K562 (cell line): Measurements from ENCODE around the gene LRP10. TPM values are rescaled to one million over a fixed set of nuclear protein-coding genes. Genes with fewer than 3 reads are reported as not detected.

Source experiments
- ATAC-seq: fragments of 200-7000 bp; cut with Tn5 transposase; 3 replicates; pipeline ENCODE4 v1.9.1; 2020; ENCODE audit warnings: moderate library complexity
- BruUV-seq: library from RNA; stranded (reverse); fragments of 400-500 nt; replicated peaks from 2 replicates; lab custom pipeline; 2021; lab: Mats Ljungman, UMichigan
- CTCF ChIA-PET: fragments of 300-600 bp; formaldehyde crosslinking; extraction: SDS; loops from one replicate; lab custom pipeline; 2021; ENCODE audit warnings: low intra/inter-chr PET ratio; lab: Yijun Ruan, JAX
- POLR2A ChIA-PET: fragments of 300-600, 350-650 bp; sonication (Branson Sonifier 250); formaldehyde crosslinking; extraction: SDS; loops from one replicate; lab custom pipeline; 2021; ENCODE audit warnings: antibody characterized with exemption, inconsistent platforms; lab: Yijun Ruan, JAX
- DNase-seq, 4 experiments: peaks; one replicate each; pipeline versions ENCODE4 v3.0.0 to v3.0.0-alpha.2; 2011 to 2018; ENCODE audit warnings: low spot score in 3 of 4, mixed read lengths in 3 of 4; ENCODE audit errors: extremely low read depth in 1 of 4
- FAIRE-seq: peaks from 2 replicates; lab custom pipeline; 2011; peaks lifted over from hg19 to GRCh38; lab: Jason Lieb, UNC
- H2AFZ ChIP-seq: 2 replicates; pipeline ENCODE4 v1.6.0; 2011; ENCODE audit warnings: low read depth, low read length, control low read depth, inconsistent platforms
- H3K27ac ChIP-seq: fragments of 200-600 bp; 3 replicates; pipeline ENCODE4 v1.8.0; 2011; ENCODE audit warnings: low read depth, mild to moderate bottlenecking, control low read depth, inconsistent platforms, low read length, moderate library complexity, mixed read lengths; ENCODE audit errors: extremely low read depth
- H3K27me3 ChIP-seq, 2 experiments: fragments of 300-600 bp in 1 of 2; 2 replicates in 1 of 2; 3 replicates in 1 of 2; pipeline versions ENCODE4 v1.6.0 to v1.8.0; 2011; ENCODE audit warnings: inconsistent platforms in 2 of 2, low read length in 2 of 2, mild to moderate bottlenecking in 1 of 2, mixed read lengths in 1 of 2, moderate library complexity in 1 of 2; ENCODE audit not compliant: control insufficient read depth in 2 of 2, insufficient read depth in 2 of 2
- H3K36me3 ChIP-seq: fragments of 300-600 bp; 3 replicates; pipeline ENCODE4 v1.8.0; 2011; ENCODE audit warnings: mild to moderate bottlenecking, low read length, inconsistent platforms; ENCODE audit not compliant: control insufficient read depth, insufficient read depth
- H3K4me1 ChIP-seq, 2 experiments: fragments of 200-600 bp in 1 of 2; replicated peaks in 1 of 2; 2 replicates in 1 of 2; 3 replicates in 1 of 2; pipeline versions ENCODE4 v1.5.1 to v1.8.0; 2011; ENCODE audit warnings: inconsistent platforms in 2 of 2, low read length in 2 of 2, mild to moderate bottlenecking in 1 of 2, mixed read lengths in 1 of 2, moderate library complexity in 1 of 2; ENCODE audit not compliant: control insufficient read depth in 2 of 2, insufficient read depth in 2 of 2
- H3K4me2 ChIP-seq: 2 replicates; pipeline ENCODE4 v1.6.1; 2011; ENCODE audit warnings: low read length, control low read depth, inconsistent platforms, mixed read lengths; ENCODE audit not compliant: insufficient read depth
- H3K4me3 ChIP-seq: fragments of 200-600 bp; sonication (generic), shearing (Covaris generic); 2 replicates; pipeline ENCODE4 v1.5.1; 2016; ENCODE audit warnings: control low read depth, inconsistent platforms
- H3K79me2 ChIP-seq: fragments of 200-600 bp; 3 replicates; pipeline ENCODE4 v1.8.0; 2011; ENCODE audit warnings: low read length, inconsistent platforms; ENCODE audit not compliant: control insufficient read depth, insufficient read depth
- H3K9ac ChIP-seq, 2 experiments: 2 replicates each; pipeline versions ENCODE4 v1.6.0 to v1.6.1; 2011; ENCODE audit warnings: low read depth in 2 of 2, low read length in 2 of 2, control low read depth in 1 of 2, inconsistent platforms in 1 of 2, mild to moderate bottlenecking in 1 of 2, mixed read lengths in 1 of 2; ENCODE audit not compliant: insufficient read depth in 1 of 2
- H3K9me1 ChIP-seq: one replicate; pipeline ENCODE4 v1.6.0; 2011; ENCODE audit warnings: inconsistent platforms, mild to moderate bottlenecking, low read length, moderate library complexity; ENCODE audit not compliant: control insufficient read depth, insufficient read depth
- H3K9me3 ChIP-seq: replicated peaks from 2 replicates; pipeline ENCODE4 v1.5.1; 2011; ENCODE audit warnings: low read depth, low read length, inconsistent platforms; ENCODE audit not compliant: control insufficient read depth, insufficient read depth
- H4K20me1 ChIP-seq: replicated peaks from 2 replicates; pipeline ENCODE4 v1.6.1; 2011; ENCODE audit warnings: low read length, inconsistent platforms, mixed read lengths; ENCODE audit not compliant: control insufficient read depth, insufficient read depth
- FOXJ3 ChIP-seq: sonication (generic); formaldehyde crosslinking; IDR thresholded peaks from 2 replicates; pipeline ENCODE4 v1.4.0; 2020; ENCODE audit warnings: mild to moderate bottlenecking, missing genetic modification reagents
- FOXP1 ChIP-seq: sonication (generic); formaldehyde crosslinking; IDR thresholded peaks from 2 replicates; pipeline ENCODE4 v1.8.0; 2022; ENCODE audit warnings: mild to moderate bottlenecking, missing genetic modification reagents
- GABPB2 ChIP-seq: fragments of 250-450 bp; sonication (Bioruptor Pico); conservative IDR thresholded peaks from 2 replicates; pipeline ENCODE4 v1.5.1; 2021; ENCODE audit warnings: mild to moderate bottlenecking
- MIER1 ChIP-seq: fragments of 450-650 bp; IDR thresholded peaks from 2 replicates; pipeline ENCODE4 v1.6.1; 2016; ENCODE audit warnings: antibody characterized with exemption, mild to moderate bottlenecking, low read depth
- NFIX ChIP-seq: fragments of 250-450 bp; sonication (Bioruptor Pico); IDR thresholded peaks from 2 replicates; pipeline ENCODE4 v1.4.0; 2020; ENCODE audit warnings: low read depth, mild to moderate bottlenecking, moderate library complexity
- POLR2G ChIP-seq: fragments of 200-400 bp; formaldehyde crosslinking; IDR thresholded peaks from 2 replicates; pipeline ENCODE4 v1.6.1; 2017; ENCODE audit warnings: low read depth, mild to moderate bottlenecking, antibody characterized with exemption, low read length, moderate library complexity
- RBM34 ChIP-seq: fragments of 200-400 bp; formaldehyde crosslinking; IDR thresholded peaks from 2 replicates; pipeline ENCODE4 v1.6.1; 2018; ENCODE audit warnings: low read length, borderline replicate concordance; ENCODE audit not compliant: insufficient read depth
- SMAD3 ChIP-seq: fragments of 450-650 bp; formaldehyde crosslinking; conservative IDR thresholded peaks from 2 replicates; pipeline ENCODE4 v1.4.0; 2020; ENCODE audit warnings: mild to moderate bottlenecking
- SP2 ChIP-seq: IDR thresholded peaks from 2 replicates; pipeline ENCODE4 v1.6.1; 2011; ENCODE audit warnings: mild to moderate bottlenecking, low read depth, low read length, moderate library complexity; ENCODE audit not compliant: poor library complexity, severe bottlenecking; ENCODE audit errors: extremely low read depth
- TCF3 ChIP-seq: sonication (generic); formaldehyde crosslinking; IDR thresholded peaks from 2 replicates; pipeline ENCODE4 v1.4.0; 2020; ENCODE audit warnings: mild to moderate bottlenecking, missing genetic modification reagents
- TRIM24 ChIP-seq, 2 experiments: fragments of 450-650 bp; IDR thresholded peaks; 2 replicates each; pipeline ENCODE4 v1.6.1; 2016
- ZEB2 ChIP-seq: fragments of 450-650 bp; IDR thresholded peaks from 2 replicates; pipeline ENCODE4 v1.6.1; 2016
- ZNF224 ChIP-seq: sonication (generic); formaldehyde crosslinking; IDR thresholded peaks from 2 replicates; pipeline ENCODE4 v1.8.0; 2022; ENCODE audit warnings: mild to moderate bottlenecking, missing genetic modification reagents
- ZNF253 ChIP-seq: fragments of 250-450 bp; sonication (Bioruptor Pico); conservative IDR thresholded peaks from 2 replicates; pipeline ENCODE4 v1.6.1; 2021; ENCODE audit warnings: mild to moderate bottlenecking
- ZNF551 ChIP-seq: fragments of 250-450 bp; sonication (Bioruptor Pico); IDR thresholded peaks from 2 replicates; pipeline ENCODE4 v1.5.0; 2021; ENCODE audit warnings: mild to moderate bottlenecking, moderate library complexity
- WGBS: fragments of 100-300 bp; shearing (Covaris generic); methylation state at CpG from one replicate; pipeline ENCODE4 v1.1.6; 2016; ENCODE audit warnings: low coverage, mixed read lengths; ENCODE audit not compliant: insufficient coverage; ENCODE audit errors: missing lambda C conversion rate; 5-methylcytosine and 5-hydroxymethylcytosine counted together
- in situ Hi-C: fragments of 300-500 bp; cut with MboI; formaldehyde crosslinking; loops from 4 replicates; pipeline ENCODE4 v1.15.0; 2018; ENCODE audit warnings: inconsistent platforms, mixed read lengths
- intact Hi-C: fragments of 100-400 bp; cut with micrococcal nuclease; formaldehyde crosslinking; loops from 2 replicates; pipeline ENCODE4 v1.14.2; 2022
- polyA plus RNA-seq, 8 experiments: library from polyadenylated mRNA; depleted of rRNA in 4 of 8; stranded (reverse) in 5 of 8; unstranded in 3 of 8; fragments of >200 nt; fragmentation: Nextera tagmentation in 2 of 8; fragmentation: Illumina TruSeq in 1 of 8; extraction: Ambion mirVana in 2 of 8; extraction: Trizol in 1 of 8; gene quantifications; 2 replicates each; pipeline versions ENCODE4 v1.2.1 to v1.2.3, GENCODE V29; 2011 to 2014; ENCODE audit warnings: inconsistent platforms in 1 of 8, missing spikeins in 1 of 8
- total RNA-seq, 7 experiments: library from RNA; depleted of rRNA in 6 of 7; stranded (reverse); fragments of >200 nt in 6 of 7; fragmentation: Illumina TruSeq in 2 of 7; extraction: Trizol in 2 of 7; gene quantifications; 2 replicates each; pipeline versions ENCODE4 v1.2.1 to v1.2.3, GENCODE V29; 2011 to 2021; ENCODE audit warnings: low replicate concordance in 1 of 7
- TF ChIP-seq, protein P1 (sequence below): fragments of 250-450 bp; sonication (Bioruptor Pico); IDR thresholded peaks from 2 replicates; pipeline ENCODE4 v1.4.0; 2020
- TF ChIP-seq, protein P2 (sequence below): fragments of 250-450 bp; sonication (Bioruptor Pico); IDR thresholded peaks from 2 replicates; pipeline ENCODE4 v1.8.0; 2022; ENCODE audit warnings: inconsistent platforms, mild to moderate bottlenecking, moderate library complexity, borderline replicate concordance

Gene LRP10
- total and polyA plus RNA-seq, 9 of the 15 experiments (the other 6 are each of a cell fraction or from before 2014, with no cell fraction given): 1.3 to 45.5 (median 10.9) TPM

DNA sequence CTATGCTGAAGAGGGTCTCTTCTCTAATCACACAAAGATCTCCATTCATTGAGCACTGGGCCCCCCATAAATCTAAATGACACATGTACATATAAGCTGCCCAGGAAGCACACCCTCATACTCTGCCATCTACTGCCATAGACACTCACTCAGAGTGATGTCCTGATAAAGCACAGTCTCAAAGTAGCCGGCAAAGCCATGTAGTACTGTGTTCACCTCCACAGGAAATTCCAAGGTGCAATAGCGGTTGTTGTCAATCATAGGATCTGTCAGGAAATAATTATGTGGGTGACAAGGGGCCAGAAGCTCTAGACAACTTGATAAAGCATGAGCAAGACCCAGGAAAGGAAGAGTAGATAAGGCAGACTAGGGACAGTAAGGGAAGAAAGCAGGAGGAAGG is 50.8 kb downstream of the LRP10 start (continued):
- TF ChIP-seq ZNF224 (CRISPR knock-in tag) (no peak), RBM34 (no peak), ZEB2 (no peak), ZNF551 (no peak), FOXJ3 (CRISPR knock-in tag) (no peak)

DNA sequence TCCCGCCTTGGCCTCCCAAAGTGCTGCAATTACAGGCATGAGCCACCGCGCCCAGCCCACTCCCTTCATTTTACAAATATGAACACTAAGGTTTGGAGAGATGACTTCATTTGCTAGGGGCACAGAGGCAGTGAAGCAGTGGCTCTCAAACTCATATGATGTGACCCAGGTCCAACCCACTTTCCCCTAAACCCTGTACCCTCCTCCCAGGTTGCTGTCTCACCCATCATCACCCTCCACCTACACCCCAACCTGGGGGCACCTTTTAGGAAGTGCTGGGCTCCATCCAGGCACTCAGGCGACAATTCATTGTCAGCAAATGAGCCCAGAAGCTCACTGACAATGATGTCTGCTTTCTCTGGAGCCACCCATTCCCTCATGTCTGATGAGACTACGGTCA is 52.2 kb downstream of the LRP10 start:
- H3K4me3 ChIP-seq: no peak overlapping the region
- DNase-seq (no peak), FAIRE-seq (no peak), ATAC-seq (no peak)
- ChIA-PET CTCF (no interaction called here), POLR2A (interaction anchor here (0.7 to 1.1 kb wide), 3 partner anchors 15 to 1413 kb away, joined by 3 to 4 read pairs (median 3); partner anchors contain the start of gene METTL3)
- H3K4me2 ChIP-seq: no peak overlapping the region
- H3K36me3 ChIP-seq: peaks cover 85% of the 10 kb centered on the region
- H3K9ac ChIP-seq: no peak overlapping the region
- no peak overlapping the region for H3K27ac ChIP-seq
- 100% methylated on average over 5 of the region's 5 CpGs for WGBS
- H3K9me1 ChIP-seq: no peaks in the 10 kb centered on the region
- H3K79me2 ChIP-seq: peaks cover 36% of the 10 kb centered on the region
- H3K4me1 ChIP-seq: peaks cover 9 to 30% of the 10 kb centered on the region in 2 experiments
- intact Hi-C loops: no loop called here
- TF ChIP-seq, protein P1, sequence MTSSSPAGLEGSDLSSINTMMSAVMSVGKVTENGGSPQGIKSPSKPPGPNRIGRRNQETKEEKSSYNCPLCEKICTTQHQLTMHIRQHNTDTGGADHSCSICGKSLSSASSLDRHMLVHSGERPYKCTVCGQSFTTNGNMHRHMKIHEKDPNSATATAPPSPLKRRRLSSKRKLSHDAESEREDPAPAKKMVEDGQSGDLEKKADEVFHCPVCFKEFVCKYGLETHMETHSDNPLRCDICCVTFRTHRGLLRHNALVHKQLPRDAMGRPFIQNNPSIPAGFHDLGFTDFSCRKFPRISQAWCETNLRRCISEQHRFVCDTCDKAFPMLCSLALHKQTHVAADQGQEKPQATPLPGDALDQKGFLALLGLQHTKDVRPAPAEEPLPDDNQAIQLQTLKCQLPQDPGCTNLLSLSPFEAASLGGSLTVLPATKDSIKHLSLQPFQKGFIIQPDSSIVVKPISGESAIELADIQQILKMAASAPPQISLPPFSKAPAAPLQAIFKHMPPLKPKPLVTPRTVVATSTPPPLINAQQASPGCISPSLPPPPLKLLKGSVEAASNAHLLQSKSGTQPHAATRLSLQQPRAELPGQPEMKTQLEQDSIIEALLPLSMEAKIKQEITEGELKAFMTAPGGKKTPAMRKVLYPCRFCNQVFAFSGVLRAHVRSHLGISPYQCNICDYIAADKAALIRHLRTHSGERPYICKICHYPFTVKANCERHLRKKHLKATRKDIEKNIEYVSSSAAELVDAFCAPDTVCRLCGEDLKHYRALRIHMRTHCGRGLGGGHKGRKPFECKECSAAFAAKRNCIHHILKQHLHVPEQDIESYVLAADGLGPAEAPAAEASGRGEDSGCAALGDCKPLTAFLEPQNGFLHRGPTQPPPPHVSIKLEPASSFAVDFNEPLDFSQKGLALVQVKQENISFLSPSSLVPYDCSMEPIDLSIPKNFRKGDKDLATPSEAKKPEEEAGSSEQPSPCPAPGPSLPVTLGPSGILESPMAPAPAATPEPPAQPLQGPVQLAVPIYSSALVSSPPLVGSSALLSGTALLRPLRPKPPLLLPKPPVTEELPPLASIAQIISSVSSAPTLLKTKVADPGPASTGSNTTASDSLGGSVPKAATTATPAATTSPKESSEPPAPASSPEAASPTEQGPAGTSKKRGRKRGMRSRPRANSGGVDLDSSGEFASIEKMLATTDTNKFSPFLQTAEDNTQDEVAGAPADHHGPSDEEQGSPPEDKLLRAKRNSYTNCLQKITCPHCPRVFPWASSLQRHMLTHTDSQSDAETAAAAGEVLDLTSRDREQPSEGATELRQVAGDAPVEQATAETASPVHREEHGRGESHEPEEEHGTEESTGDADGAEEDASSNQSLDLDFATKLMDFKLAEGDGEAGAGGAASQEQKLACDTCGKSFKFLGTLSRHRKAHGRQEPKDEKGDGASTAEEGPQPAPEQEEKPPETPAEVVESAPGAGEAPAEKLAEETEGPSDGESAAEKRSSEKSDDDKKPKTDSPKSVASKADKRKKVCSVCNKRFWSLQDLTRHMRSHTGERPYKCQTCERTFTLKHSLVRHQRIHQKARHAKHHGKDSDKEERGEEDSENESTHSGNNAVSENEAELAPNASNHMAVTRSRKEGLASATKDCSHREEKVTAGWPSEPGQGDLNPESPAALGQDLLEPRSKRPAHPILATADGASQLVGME (CRISPR knock-in tag): no peak
- TF ChIP-seq FOXP1: no peak
- TF ChIP-seq SP2: no peak
- no peak for TF ChIP-seq POLR2G
- TF ChIP-seq MIER1: no peak
- no peak for TF ChIP-seq ZNF253 (CRISPR knock-in tag)
- TF ChIP-seq GABPB2 (CRISPR knock-in tag): no peak
- TF ChIP-seq TRIM24 (IDR thresholded peaks at IDR 0.05): no peak
- TF ChIP-seq, protein P2, sequence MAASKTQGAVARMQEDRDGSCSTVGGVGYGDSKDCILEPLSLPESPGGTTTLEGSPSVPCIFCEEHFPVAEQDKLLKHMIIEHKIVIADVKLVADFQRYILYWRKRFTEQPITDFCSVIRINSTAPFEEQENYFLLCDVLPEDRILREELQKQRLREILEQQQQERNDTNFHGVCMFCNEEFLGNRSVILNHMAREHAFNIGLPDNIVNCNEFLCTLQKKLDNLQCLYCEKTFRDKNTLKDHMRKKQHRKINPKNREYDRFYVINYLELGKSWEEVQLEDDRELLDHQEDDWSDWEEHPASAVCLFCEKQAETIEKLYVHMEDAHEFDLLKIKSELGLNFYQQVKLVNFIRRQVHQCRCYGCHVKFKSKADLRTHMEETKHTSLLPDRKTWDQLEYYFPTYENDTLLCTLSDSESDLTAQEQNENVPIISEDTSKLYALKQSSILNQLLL (CRISPR knock-in tag): no peak
- TF ChIP-seq TCF3 (CRISPR knock-in tag): no peak
- no peak for TF ChIP-seq SMAD3 (CRISPR knock-in tag)
- no peak for TF ChIP-seq NFIX
- BruUV-seq: no TSS peak
- no peaks in the 10 kb centered on the region for H3K27me3 ChIP-seq
- H4K20me1 ChIP-seq: no peaks in the 10 kb centered on the region
- H3K9me3 ChIP-seq: no peaks in the 10 kb centered on the region
- in situ Hi-C loops: no loop called here
- no peak overlapping the region for H2AFZ ChIP-seq
